ENCODE results near the gene AAK1. TPM values are rescaled to one million over a fixed set of nuclear protein-coding genes. Genes with fewer than 3 reads are reported as not detected.
"Not testable (repeated sequence)": the region's sequence is repeated elsewhere in the genome, so short reads cannot be mapped to it uniquely, and the experiment has no call there.

Gene AAK1
- total RNA-seq, 1 experiment from 2014 or later, result 40.5 TPM

DNA sequence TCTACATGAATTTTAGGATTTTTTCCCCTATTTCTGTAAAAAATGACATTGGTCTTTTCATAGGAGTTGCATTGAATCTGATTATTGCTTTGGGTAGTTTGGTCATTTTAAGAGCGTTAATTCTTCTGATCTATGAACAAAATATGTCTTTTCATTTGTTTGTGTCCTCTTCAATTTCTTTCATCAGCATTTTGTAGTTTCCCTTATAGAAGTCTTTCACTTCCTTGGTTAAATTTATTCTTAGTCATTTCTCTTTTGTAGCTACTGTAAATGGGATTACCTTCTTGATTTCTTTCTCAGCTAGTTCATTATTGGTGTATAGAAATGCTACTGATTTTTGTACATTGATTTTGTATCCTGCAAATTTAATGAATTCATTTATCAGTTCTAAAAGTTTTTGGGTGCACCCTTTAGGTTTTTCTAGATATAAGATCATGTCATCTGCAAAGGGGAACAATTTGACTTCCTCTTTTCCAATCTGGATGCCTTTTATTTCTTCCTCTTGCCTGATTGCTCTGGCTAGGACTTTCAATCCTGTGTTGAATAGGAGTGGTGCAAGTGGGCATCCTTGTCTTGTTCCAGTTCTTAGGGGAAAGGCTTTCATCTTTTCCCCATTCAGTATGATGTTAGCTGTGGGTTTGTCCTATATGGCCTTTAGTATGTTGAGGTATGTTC lies 36.6 kb upstream of the AAK1 start:
- Histone ChIP-seq H3K9me3 (ENCODE audit: low read depth, low read length, poor library complexity, severe bottlenecking) (no peaks in the 10 kb centered on the region), H3K27ac (ENCODE audit: low read depth, low read length, poor library complexity, severe bottlenecking) (no peak overlapping the region), H3K27me3 (replicated peaks; ENCODE audit: insufficient read depth, low read depth, low read length, poor library complexity) (no peaks in the 10 kb centered on the region), H3K4me3 (ENCODE audit: low read depth, low read length, poor library complexity, severe bottlenecking) (no peak overlapping the region), H3K36me3 (ENCODE audit: insufficient read depth, low read length, poor library complexity, severe bottlenecking) (no peaks in the 10 kb centered on the region), H3K4me1 (ENCODE audit: insufficient read depth, low read length, poor library complexity, severe bottlenecking) (no peaks in the 10 kb centered on the region)
- ChIA-PET CTCF (no interaction called here), POLR2A (ENCODE audit: low non-redundant PET) (no interaction called here)
- DNase-seq (ENCODE audit: low spot score), result no peak
- TF ChIP-seq EZH2 (IDR thresholded peaks at IDR 0.05; ENCODE audit: borderline replicate concordance, low read depth, low read length, poor library complexity, severe bottlenecking), result no peak
- intact Hi-C loops (cut with micrococcal nuclease; ENCODE audit: unreplicated experiment), result no loop called here
- no TSS peak for BruUV-seq (replicated peaks)

DNA sequence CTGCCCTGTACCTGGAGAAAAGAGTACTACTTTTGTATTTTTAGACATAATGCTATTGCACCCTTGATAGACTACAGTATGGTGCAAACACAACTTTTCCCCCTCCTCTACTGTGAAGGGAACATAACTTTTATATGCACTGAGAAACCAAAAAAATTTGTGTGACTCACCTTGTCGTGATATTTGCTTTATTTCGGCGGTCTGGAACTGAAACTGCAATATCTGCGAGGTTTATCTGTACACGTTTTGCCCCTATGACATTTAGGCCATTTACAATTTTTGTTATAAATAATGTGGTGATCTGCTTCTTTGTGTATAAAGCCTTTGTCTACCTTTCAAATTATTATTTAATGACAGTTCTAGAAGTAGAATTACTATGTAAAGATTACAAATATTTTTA lies 34.4 kb upstream of the AAK1 start:
- TF ChIP-seq EZH2 (IDR thresholded peaks at IDR 0.05; ENCODE audit: borderline replicate concordance, low read depth, low read length, poor library complexity, severe bottlenecking), result no peak
- TF ChIP-seq, protein P1, sequence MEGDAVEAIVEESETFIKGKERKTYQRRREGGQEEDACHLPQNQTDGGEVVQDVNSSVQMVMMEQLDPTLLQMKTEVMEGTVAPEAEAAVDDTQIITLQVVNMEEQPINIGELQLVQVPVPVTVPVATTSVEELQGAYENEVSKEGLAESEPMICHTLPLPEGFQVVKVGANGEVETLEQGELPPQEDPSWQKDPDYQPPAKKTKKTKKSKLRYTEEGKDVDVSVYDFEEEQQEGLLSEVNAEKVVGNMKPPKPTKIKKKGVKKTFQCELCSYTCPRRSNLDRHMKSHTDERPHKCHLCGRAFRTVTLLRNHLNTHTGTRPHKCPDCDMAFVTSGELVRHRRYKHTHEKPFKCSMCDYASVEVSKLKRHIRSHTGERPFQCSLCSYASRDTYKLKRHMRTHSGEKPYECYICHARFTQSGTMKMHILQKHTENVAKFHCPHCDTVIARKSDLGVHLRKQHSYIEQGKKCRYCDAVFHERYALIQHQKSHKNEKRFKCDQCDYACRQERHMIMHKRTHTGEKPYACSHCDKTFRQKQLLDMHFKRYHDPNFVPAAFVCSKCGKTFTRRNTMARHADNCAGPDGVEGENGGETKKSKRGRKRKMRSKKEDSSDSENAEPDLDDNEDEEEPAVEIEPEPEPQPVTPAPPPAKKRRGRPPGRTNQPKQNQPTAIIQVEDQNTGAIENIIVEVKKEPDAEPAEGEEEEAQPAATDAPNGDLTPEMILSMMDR (conservative IDR thresholded peaks at IDR 0.05; ENCODE audit: low read depth, low read length), result no peak
- no peaks in the 10 kb centered on the region for H3K27me3 ChIP-seq (replicated peaks; ENCODE audit: insufficient read depth, low read depth, low read length, poor library complexity)
- H3K4me1 ChIP-seq (ENCODE audit: insufficient read depth, low read length, poor library complexity, severe bottlenecking), result no peaks in the 10 kb centered on the region
- BruUV-seq (replicated peaks), result no TSS peak
- intact Hi-C loops (cut with micrococcal nuclease; ENCODE audit: unreplicated experiment), result no loop called here
- H3K36me3 ChIP-seq (ENCODE audit: insufficient read depth, low read length, poor library complexity, severe bottlenecking), result no peaks in the 10 kb centered on the region
- H3K27ac ChIP-seq (ENCODE audit: low read depth, low read length, poor library complexity, severe bottlenecking), result no peak overlapping the region
- CTCF ChIA-PET, result interaction anchor here (0.7 kb wide), 1 partner anchor 496 kb away, joined by 4 read pairs; no protein-coding TSS in a partner anchor
- DNase-seq (ENCODE audit: low spot score), result no peak
- POLR2A ChIA-PET (ENCODE audit: low non-redundant PET), result no interaction called here
- no peak overlapping the region for H3K4me3 ChIP-seq (ENCODE audit: low read depth, low read length, poor library complexity, severe bottlenecking)
- H3K9me3 ChIP-seq (ENCODE audit: low read depth, low read length, poor library complexity, severe bottlenecking), result no peaks in the 10 kb centered on the region

DNA sequence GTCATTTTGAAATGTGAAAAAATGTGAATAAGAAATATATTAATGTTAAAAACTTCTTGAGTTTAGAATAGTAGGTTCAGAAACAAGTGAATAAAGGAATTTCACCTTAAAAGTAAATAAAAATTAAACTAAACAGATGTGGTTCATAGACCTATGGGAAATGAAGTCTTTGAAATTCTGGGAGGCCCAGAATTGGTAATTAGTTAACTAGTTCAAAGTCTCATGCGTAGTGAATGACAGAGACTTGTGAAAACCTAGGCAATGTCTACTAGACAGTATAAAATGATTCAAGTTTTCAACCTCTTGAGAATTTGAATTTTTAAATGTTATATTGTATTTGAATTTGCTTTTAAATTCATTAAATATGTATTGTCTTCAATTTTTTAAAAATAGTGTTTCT lies 32.6 kb upstream of the AAK1 start:
- intact Hi-C loops (cut with micrococcal nuclease; ENCODE audit: unreplicated experiment), result no loop called here
- CTCF ChIA-PET, result no interaction called here
- H3K9me3 ChIP-seq (ENCODE audit: low read depth, low read length, poor library complexity, severe bottlenecking), result no peaks in the 10 kb centered on the region
- no peaks in the 10 kb centered on the region for H3K4me1 ChIP-seq (ENCODE audit: insufficient read depth, low read length, poor library complexity, severe bottlenecking)
- DNase-seq (ENCODE audit: low spot score), result no peak
- TF ChIP-seq, protein P1 (conservative IDR thresholded peaks at IDR 0.05; ENCODE audit: low read depth, low read length), result no peak
- no peak for TF ChIP-seq EZH2 (IDR thresholded peaks at IDR 0.05; ENCODE audit: borderline replicate concordance, low read depth, low read length, poor library complexity, severe bottlenecking)
- no peak overlapping the region for H3K27ac ChIP-seq (ENCODE audit: low read depth, low read length, poor library complexity, severe bottlenecking)
- BruUV-seq (replicated peaks), result no TSS peak
- H3K4me3 ChIP-seq (ENCODE audit: low read depth, low read length, poor library complexity, severe bottlenecking), result no peak overlapping the region
- POLR2A ChIA-PET (ENCODE audit: low non-redundant PET), result no interaction called here
- no peaks in the 10 kb centered on the region for H3K36me3 ChIP-seq (ENCODE audit: insufficient read depth, low read length, poor library complexity, severe bottlenecking)
- H3K27me3 ChIP-seq (replicated peaks; ENCODE audit: insufficient read depth, low read depth, low read length, poor library complexity), result no peaks in the 10 kb centered on the region

DNA sequence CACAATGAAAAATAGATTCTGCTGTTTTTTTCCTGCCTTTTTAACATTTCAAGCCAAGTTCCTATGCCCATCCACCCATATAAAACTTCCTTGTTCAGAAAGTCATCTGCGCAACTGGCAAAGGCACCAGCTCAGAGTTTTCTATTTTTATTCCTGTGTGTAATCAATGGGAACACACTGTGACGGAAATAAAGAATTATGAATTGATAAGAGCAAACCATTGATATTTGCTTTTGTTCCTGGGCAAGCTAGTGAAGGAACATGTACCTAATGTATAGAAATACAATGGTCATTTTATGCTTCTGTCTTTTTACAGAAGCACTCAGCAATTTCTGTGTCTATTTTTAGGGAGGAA lies 30.8 kb upstream of the AAK1 start:
- CTCF ChIA-PET, result no interaction called here
- POLR2A ChIA-PET (ENCODE audit: low non-redundant PET), result no interaction called here
- Histone ChIP-seq H3K36me3 (ENCODE audit: insufficient read depth, low read length, poor library complexity, severe bottlenecking) (no peaks in the 10 kb centered on the region), H3K27me3 (replicated peaks; ENCODE audit: insufficient read depth, low read depth, low read length, poor library complexity) (no peaks in the 10 kb centered on the region), H3K4me3 (ENCODE audit: low read depth, low read length, poor library complexity, severe bottlenecking) (no peak overlapping the region), H3K27ac (ENCODE audit: low read depth, low read length, poor library complexity, severe bottlenecking) (no peak overlapping the region), H3K9me3 (ENCODE audit: low read depth, low read length, poor library complexity, severe bottlenecking) (no peaks in the 10 kb centered on the region), H3K4me1 (ENCODE audit: insufficient read depth, low read length, poor library complexity, severe bottlenecking) (no peaks in the 10 kb centered on the region)
- no peak for DNase-seq (ENCODE audit: low spot score)
- no TSS peak for BruUV-seq (replicated peaks)
- intact Hi-C loops (cut with micrococcal nuclease; ENCODE audit: unreplicated experiment), result no loop called here
- no peak for TF ChIP-seq EZH2 (IDR thresholded peaks at IDR 0.05; ENCODE audit: borderline replicate concordance, low read depth, low read length, poor library complexity, severe bottlenecking)
- TF ChIP-seq, protein P1 (conservative IDR thresholded peaks at IDR 0.05; ENCODE audit: low read depth, low read length), result no peak

DNA sequence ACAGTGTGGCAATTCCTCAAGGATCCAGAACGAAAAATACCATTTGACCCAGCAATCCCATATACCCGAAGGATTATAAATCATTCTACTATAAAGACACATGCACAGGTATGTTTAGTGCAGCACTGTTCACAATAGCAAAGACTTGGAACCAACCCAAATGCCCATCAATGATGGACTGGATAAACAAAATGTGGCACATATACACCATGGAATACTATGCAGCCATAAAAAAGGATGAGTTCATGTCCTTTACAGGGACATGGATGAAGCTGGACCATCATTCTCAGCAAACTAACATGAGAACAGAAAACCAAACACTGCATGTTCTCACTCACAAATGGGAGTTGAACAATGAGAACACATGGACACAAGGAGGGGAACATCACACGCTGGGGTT lies 29.6 kb upstream of the AAK1 start:
- intact Hi-C loops (cut with micrococcal nuclease; ENCODE audit: unreplicated experiment); H3K4me3 ChIP-seq (ENCODE audit: low read depth, low read length, poor library complexity, severe bottlenecking); POLR2A ChIA-PET (ENCODE audit: low non-redundant PET); H3K27ac ChIP-seq (ENCODE audit: low read depth, low read length, poor library complexity, severe bottlenecking); H3K4me1 ChIP-seq (ENCODE audit: insufficient read depth, low read length, poor library complexity, severe bottlenecking); H3K9me3 ChIP-seq (ENCODE audit: low read depth, low read length, poor library complexity, severe bottlenecking); BruUV-seq (replicated peaks); DNase-seq (ENCODE audit: low spot score); H3K27me3 ChIP-seq (replicated peaks; ENCODE audit: insufficient read depth, low read depth, low read length, poor library complexity); CTCF ChIA-PET; H3K36me3 ChIP-seq (ENCODE audit: insufficient read depth, low read length, poor library complexity, severe bottlenecking): not testable (repeated sequence)

Data from A673 (cell line).